Body of pancreas (tissue), 4 donors: Measurements from ENCODE around the gene SLC20A1.

Experiments
- CTCF ChIP-seq, 7 experiments: fragments of 450-650 bp in 4 of 7; fragments of 200-600 bp in 3 of 7; sonication (generic) in 3 of 7; IDR thresholded peaks; one replicate each; pipeline ENCODE4 v1.5.1; 2016 to 2019; ENCODE audit warnings: antibody characterized with exemption in 7 of 7
- POLR2A ChIP-seq, 3 donors: fragments of 450-650 bp; IDR thresholded peaks; one replicate each; pipeline ENCODE4 v1.6.1; 2016; ENCODE audit warnings: antibody characterized with exemption in 3 of 3, mild to moderate bottlenecking in 2 of 3

- TF ChIP-seq CTCF (IDR thresholded peaks at IDR 0.05) = no peak
- no peak for TF ChIP-seq POLR2A (IDR thresholded peaks at IDR 0.05)
Measured at GRCh38 chr2:112629823-112630222, 15.9 kb upstream of the SLC20A1 start.
